Fibroblast of villous mesenchyme (primary cell): ENCODE measurements around the gene FAN1. TPM values are rescaled to one million over a fixed set of nuclear protein-coding genes. Genes with fewer than 3 reads are reported as not detected.
A peak's percentile ranks its signal among the peaks of the same experiment; 100 is the strongest.

ENCODE experiments used
- DNase-seq: peaks from one replicate; pipeline ENCODE4 v3.0.0-alpha.2; 2010; ENCODE audit warnings: low read depth
- H3K4me3 ChIP-seq: 2 replicates; pipeline ENCODE4 v1.5.1; 2011; ENCODE audit warnings: low read depth, mild to moderate bottlenecking, low read length
- small RNA-seq: library from RNA; depleted of rRNA; stranded (forward); fragments of <200 nt; gene quantifications from one replicate; pipeline ENCODE3, GENCODE V24; 2012
- total RNA-seq: library from RNA; depleted of rRNA; stranded (reverse); fragments of >200 nt; gene quantifications from 2 replicates; pipeline ENCODE4 v1.2.3, GENCODE V29; 2012
- TF ChIP-seq, protein P1 (sequence below): IDR thresholded peaks from 2 replicates; pipeline ENCODE4 v1.5.1; 2012; ENCODE audit warnings: low read depth, mild to moderate bottlenecking, low read length; ENCODE audit not compliant: insufficient read depth

FAN1 gene
- total RNA-seq, 1 donor: 19.9 TPM

DNA sequence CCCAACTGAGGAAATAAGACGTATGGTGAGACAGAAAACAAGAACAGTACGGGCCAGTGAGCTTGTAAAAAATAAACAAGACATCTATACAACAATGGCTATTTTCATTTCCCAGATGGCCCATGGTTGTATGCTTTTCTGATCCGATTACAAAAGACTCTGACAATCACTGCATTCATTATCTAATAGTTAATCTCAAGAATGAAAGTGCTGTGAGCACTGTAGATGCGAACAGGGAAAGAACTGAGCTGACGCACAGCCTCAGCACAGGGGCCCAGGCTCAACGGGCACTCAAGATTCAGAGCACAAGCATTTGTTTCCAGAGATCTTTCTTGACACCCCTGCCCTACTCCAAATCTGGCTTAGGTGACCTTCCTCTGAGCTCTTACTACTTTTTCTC, 80.8 kb downstream of the FAN1 start:
- no peak overlapping the region for H3K4me3 ChIP-seq
- peak; percentile 19 for DNase-seq
- TF ChIP-seq, protein P1, sequence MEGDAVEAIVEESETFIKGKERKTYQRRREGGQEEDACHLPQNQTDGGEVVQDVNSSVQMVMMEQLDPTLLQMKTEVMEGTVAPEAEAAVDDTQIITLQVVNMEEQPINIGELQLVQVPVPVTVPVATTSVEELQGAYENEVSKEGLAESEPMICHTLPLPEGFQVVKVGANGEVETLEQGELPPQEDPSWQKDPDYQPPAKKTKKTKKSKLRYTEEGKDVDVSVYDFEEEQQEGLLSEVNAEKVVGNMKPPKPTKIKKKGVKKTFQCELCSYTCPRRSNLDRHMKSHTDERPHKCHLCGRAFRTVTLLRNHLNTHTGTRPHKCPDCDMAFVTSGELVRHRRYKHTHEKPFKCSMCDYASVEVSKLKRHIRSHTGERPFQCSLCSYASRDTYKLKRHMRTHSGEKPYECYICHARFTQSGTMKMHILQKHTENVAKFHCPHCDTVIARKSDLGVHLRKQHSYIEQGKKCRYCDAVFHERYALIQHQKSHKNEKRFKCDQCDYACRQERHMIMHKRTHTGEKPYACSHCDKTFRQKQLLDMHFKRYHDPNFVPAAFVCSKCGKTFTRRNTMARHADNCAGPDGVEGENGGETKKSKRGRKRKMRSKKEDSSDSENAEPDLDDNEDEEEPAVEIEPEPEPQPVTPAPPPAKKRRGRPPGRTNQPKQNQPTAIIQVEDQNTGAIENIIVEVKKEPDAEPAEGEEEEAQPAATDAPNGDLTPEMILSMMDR: no peak

GRCh38 chr15:30985081-30985531, 81.4 kb downstream of the FAN1 start:
- H3K4me3 ChIP-seq: no peak overlapping the region
- TF ChIP-seq, protein P1: no peak
- DNase-seq: peak; percentile 16

- TF ChIP-seq, protein P1: no peak
- peak overlapping the region; percentile 96 for H3K4me3 ChIP-seq
- DNase-seq: no peak
These were observed 86.3 kb downstream of the FAN1 start for GRCh38 chr15:30990036-30990435.

- peak; percentile 28 for DNase-seq
- TF ChIP-seq, protein P1: no peak
- H3K4me3 ChIP-seq: peak overlapping the region; percentile 96
These were observed 86.9 kb downstream of the FAN1 start for GRCh38 chr15:30990446-30991254.

DNA sequence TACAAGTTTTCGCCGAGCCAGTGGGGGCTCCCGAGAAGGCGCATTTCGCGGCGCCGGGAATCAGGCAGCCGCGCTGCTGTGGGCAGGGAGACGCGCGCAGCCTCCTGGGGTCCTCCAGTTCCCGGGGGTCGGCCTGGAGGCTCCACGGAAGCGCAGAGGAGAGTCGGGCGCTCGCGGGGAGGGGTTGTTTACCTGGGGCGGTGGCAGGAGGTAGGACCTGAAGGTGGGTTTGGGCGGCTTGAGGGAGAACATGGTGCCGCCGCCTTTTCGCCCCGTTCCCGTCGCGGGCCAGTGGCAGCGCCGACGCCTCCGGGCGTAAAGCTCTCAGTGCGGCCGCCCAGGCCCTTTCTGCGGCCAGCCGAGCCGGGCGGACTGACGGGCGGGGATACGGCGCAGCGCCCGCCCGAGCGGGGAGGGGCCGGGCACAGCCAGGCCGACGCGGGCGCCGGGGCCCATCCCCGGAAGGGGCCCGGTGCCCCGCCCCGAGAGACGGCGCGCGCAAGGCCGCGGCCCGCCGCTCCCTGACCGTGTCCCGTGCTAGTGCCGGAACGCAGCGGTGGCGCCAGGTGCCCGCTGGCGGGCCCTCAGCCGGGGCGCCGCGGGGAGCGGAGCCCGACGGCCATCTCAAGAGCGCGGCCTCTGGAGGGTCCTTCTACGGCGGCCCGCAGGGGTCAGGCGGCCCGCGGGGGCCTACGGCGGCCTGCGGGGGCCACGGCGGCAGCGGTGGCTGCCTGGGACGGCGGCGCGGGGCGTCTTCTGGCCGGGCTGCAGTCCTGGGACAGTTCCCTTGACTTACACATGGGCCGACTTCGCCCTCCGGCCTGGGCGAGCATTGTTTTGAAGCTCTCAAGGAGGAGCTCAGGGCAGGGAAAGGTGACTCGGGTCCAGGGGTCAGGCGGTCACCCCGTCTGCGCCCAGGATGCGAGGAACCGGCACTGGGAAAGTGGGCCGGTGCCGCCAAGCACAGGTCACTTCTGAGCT, 87.8 kb downstream of the FAN1 start, which contains the start of gene MTMR10:
TSS of gene MTMR10 (minus strand) at position 374 of the 981 bp plus-strand sequence. CDS start at position 252, 122 bp downstream.
- TF ChIP-seq, protein P1: no peak
- DNase-seq: peak; percentile 75

DNA sequence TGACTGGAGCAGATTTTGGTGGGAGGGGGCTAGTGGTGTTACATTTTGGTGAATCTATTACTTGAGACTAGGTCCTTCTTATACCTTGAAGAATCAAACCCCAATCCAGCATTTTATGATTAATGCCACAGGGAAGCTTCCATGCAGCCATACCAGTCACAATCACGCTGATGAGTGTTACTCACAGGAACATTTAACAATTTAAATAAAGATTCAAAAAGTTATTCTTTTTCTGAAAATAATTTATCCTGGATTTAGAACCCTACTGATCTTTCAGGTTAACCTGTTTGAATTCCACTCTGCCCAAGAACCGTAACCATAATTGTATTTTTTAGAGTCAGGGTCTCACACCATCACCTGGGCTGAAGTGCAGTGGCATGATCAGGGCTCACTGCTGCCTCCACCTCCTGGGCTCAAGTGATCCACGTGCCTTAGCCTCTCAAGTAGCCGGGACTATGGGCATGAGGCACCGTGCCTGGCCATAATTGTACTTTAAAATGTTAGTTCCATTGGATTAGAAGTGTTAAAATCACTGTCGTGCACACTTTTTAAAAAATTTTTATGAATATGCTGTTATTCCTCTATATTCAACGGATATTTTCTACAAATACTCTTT, 88.6 kb downstream of the FAN1 start:
- H3K4me3 ChIP-seq: peak overlapping the region; percentile 96
- DNase-seq: no peak
- TF ChIP-seq, protein P1: no peak

More for the DNA sequence above, 87.8 kb downstream of the FAN1 start, which contains the start of gene MTMR10:
- peak within 1 kb of the TSS; percentile 96 for H3K4me3 ChIP-seq

Small RNAs within 50 kb of the gene (small RNA-seq; reads per million reads assigned to genes)
- not detected for gene RNU6-466P

Other genes with a start within 250 kb of the FAN1 start
- gene MTMR10, start 87.7 kb downstream of the FAN1 start, total RNA-seq: 25.4 and 37.6 TPM in 2 replicates
- under 0.01 TPM in 1 of 2 replicates, not detected in the other for gene TRPM1, start 197.8 kb downstream of the FAN1 start, total RNA-seq